ENCODE measurements around the gene EXOC3.
A peak's percentile ranks its signal among the peaks of the same experiment; 100 is the strongest.

Gene EXOC3

GRCh38 chr5:440401-441201 lies 2.4 kb upstream of the EXOC3 start:
- DNase-seq: no peak

GRCh38 chr5:441996-442334 lies 1.0 kb upstream of the EXOC3 start:
- no peak for DNase-seq

- peak; percentile 20 for DNase-seq
Measured at GRCh38 chr5:443239-444151, 519 bp downstream of the EXOC3 start.

- no peak for DNase-seq
Measured at GRCh38 chr5:444226-444625, 1.2 kb downstream of the EXOC3 start.

GRCh38 chr5:445591-445990 lies 2.6 kb downstream of the EXOC3 start:
- no peak for DNase-seq

- no peak for DNase-seq
Measured at GRCh38 chr5:446066-446882, 3.3 kb downstream of the EXOC3 start.

- DNase-seq: no peak
Measured at GRCh38 chr5:446883-447263, 3.9 kb downstream of the EXOC3 start.

- no peak for DNase-seq
Measured at GRCh38 chr5:447501-447900, 4.5 kb downstream of the EXOC3 start.

- DNase-seq: no peak
Measured at GRCh38 chr5:448061-448765, 5.2 kb downstream of the EXOC3 start.

- DNase-seq: no peak
Measured at GRCh38 chr5:448766-449090, 5.8 kb downstream of the EXOC3 start.

- DNase-seq: no peak
Measured at GRCh38 chr5:449151-449550, 6.2 kb downstream of the EXOC3 start.

GRCh38 chr5:451587-452458 lies 8.8 kb downstream of the EXOC3 start:
- DNase-seq: no peak

- no peak for DNase-seq
Measured at GRCh38 chr5:452978-453710, 10.2 kb downstream of the EXOC3 start.

GRCh38 chr5:453725-454481 lies 10.9 kb downstream of the EXOC3 start:
- DNase-seq: no peak

- DNase-seq: no peak
Measured at GRCh38 chr5:454936-455335, 12.0 kb downstream of the EXOC3 start.

- no peak for DNase-seq
Measured at GRCh38 chr5:455806-456205, 12.8 kb downstream of the EXOC3 start.

GRCh38 chr5:456351-457194 lies 13.6 kb downstream of the EXOC3 start:
- DNase-seq: no peak

GRCh38 chr5:457195-457961 lies 14.4 kb downstream of the EXOC3 start:
- no peak for DNase-seq
